IMR-90 (cell line): Measurements from ENCODE around the gene KIF22. TPM values are rescaled to one million over a fixed set of nuclear protein-coding genes. Genes with fewer than 3 reads are reported as not detected.

Source experiments
- ATAC-seq: fragments of 200-7000 bp; cut with Tn5 transposase; 2 replicates; pipeline ENCODE4 v1.9.1; 2020; ENCODE audit warnings: low read depth, mild to moderate bottlenecking, moderate library complexity
- BruUV-seq: library from RNA; stranded (reverse); fragments of 400-500 nt; replicated peaks from 2 replicates; lab custom pipeline; 2021; lab: Mats Ljungman, UMichigan
- CTCF ChIA-PET: fragments of 300-600 bp; formaldehyde crosslinking; extraction: SDS; loops from one replicate; lab custom pipeline; 2021; ENCODE audit warnings: antibody characterized with exemption; lab: Yijun Ruan, JAX
- POLR2A ChIA-PET: fragments of 300-600 bp; sonication (Branson Sonifier 250); formaldehyde crosslinking; loops from one replicate; lab custom pipeline; 2022; ENCODE audit warnings: antibody characterized with exemption; ENCODE audit not compliant: unreplicated experiment; lab: Charles Lee
- DNase-seq: peaks from one replicate; pipeline ENCODE4 v3.0.0; 2013
- H2AFZ ChIP-seq: replicated peaks from 2 replicates; pipeline ENCODE3; 2013; ENCODE audit warnings: low read length, mild to moderate bottlenecking; ENCODE audit not compliant: poor library complexity
- H2AK5ac ChIP-seq: 2 replicates; pipeline ENCODE4 v1.6.1; 2013; ENCODE audit warnings: low read depth, low read length, inconsistent platforms
- H2AK9ac ChIP-seq: replicated peaks from 2 replicates; pipeline ENCODE3; 2013; ENCODE audit warnings: mild to moderate bottlenecking, low read depth, low read length, moderate library complexity; ENCODE audit not compliant: poor library complexity
- H2BK120ac ChIP-seq: 2 replicates; pipeline ENCODE4 v1.6.1; 2013; ENCODE audit warnings: low read depth, low read length, inconsistent platforms
- H2BK15ac ChIP-seq: 3 replicates; pipeline ENCODE4 v1.6.1; 2013; ENCODE audit warnings: low read depth, low read length, inconsistent platforms
- H2BK20ac ChIP-seq: 2 replicates; pipeline ENCODE4 v1.6.1; 2013; ENCODE audit warnings: low read depth, mild to moderate bottlenecking, inconsistent platforms, low read length, moderate library complexity
- H2BK5ac ChIP-seq: 2 replicates; pipeline ENCODE4 v1.6.1; 2013; ENCODE audit warnings: mild to moderate bottlenecking, low read depth, low read length, inconsistent platforms; ENCODE audit not compliant: poor library complexity, severe bottlenecking
- H3K14ac ChIP-seq: replicated peaks from 2 replicates; pipeline ENCODE4 v1.6.1; 2013; ENCODE audit warnings: low read depth, low read length, inconsistent platforms
- H3K18ac ChIP-seq: 2 replicates; pipeline ENCODE4 v1.6.1; 2013; ENCODE audit warnings: low read depth, low read length, control low read depth
- H3K23ac ChIP-seq: 2 replicates; pipeline ENCODE4 v1.6.1; 2013; ENCODE audit warnings: low read depth, low read length, inconsistent platforms
- H3K27ac ChIP-seq: 2 replicates; pipeline ENCODE4 v1.5.1; 2013; ENCODE audit warnings: mild to moderate bottlenecking, control low read depth, low read length; ENCODE audit not compliant: insufficient read depth
- H3K27me3 ChIP-seq: 2 replicates; pipeline ENCODE4 v1.6.1; 2013; ENCODE audit warnings: low read length; ENCODE audit not compliant: control insufficient read depth, insufficient read depth
- H3K36me3 ChIP-seq: 2 replicates; pipeline ENCODE4 v1.6.1; 2013; ENCODE audit warnings: low read length, mixed read lengths; ENCODE audit not compliant: control insufficient read depth, insufficient read depth
- H3K4ac ChIP-seq: 2 replicates; pipeline ENCODE4 v1.6.1; 2013; ENCODE audit warnings: low read depth, low read length, inconsistent platforms
- H3K4me1 ChIP-seq: 2 replicates; pipeline ENCODE4 v1.6.1; 2013; ENCODE audit warnings: low read length, mixed read lengths; ENCODE audit not compliant: control insufficient read depth, insufficient read depth
- H3K4me2 ChIP-seq: 2 replicates; pipeline ENCODE4 v1.6.1; 2013; ENCODE audit warnings: low read depth, mild to moderate bottlenecking, control low read depth, low read length, moderate library complexity
- H3K4me3 ChIP-seq: 2 replicates; pipeline ENCODE4 v1.5.1; 2013; ENCODE audit warnings: low read depth, mild to moderate bottlenecking, control low read depth, low read length, moderate library complexity; ENCODE audit not compliant: insufficient read depth
- H3K56ac ChIP-seq: 2 replicates; pipeline ENCODE4 v1.6.1; 2013; ENCODE audit warnings: low read length, inconsistent platforms; ENCODE audit not compliant: insufficient read depth; ENCODE audit errors: extremely low read depth
- H3K79me1 ChIP-seq, 2 experiments: 2 replicates each; pipeline ENCODE4 v1.6.1; 2013; ENCODE audit warnings: low read length in 2 of 2, inconsistent platforms in 1 of 2, low read depth in 1 of 2
- H3K9ac ChIP-seq: 2 replicates; pipeline ENCODE4 v1.6.1; 2013; ENCODE audit warnings: low read depth, low read length, control low read depth
- H3K9me1 ChIP-seq: 2 replicates; pipeline ENCODE4 v1.6.1; 2013; ENCODE audit warnings: low read length, inconsistent platforms; ENCODE audit not compliant: insufficient read depth
- H3K9me3 ChIP-seq: 2 replicates; pipeline ENCODE4 v1.6.1; 2013; ENCODE audit warnings: low read length; ENCODE audit not compliant: control insufficient read depth, insufficient read depth
- H4K20me1 ChIP-seq: 2 replicates; pipeline ENCODE4 v1.6.1; 2013; ENCODE audit warnings: low read length, inconsistent platforms; ENCODE audit not compliant: insufficient read depth
- H4K5ac ChIP-seq: 2 replicates; pipeline ENCODE4 v1.6.1; 2013; ENCODE audit warnings: mild to moderate bottlenecking, low read depth, low read length, control low read depth
- H4K8ac ChIP-seq, 2 experiments: 2 replicates each; pipeline ENCODE4 v1.6.1; 2013; ENCODE audit warnings: low read depth in 2 of 2, low read length in 2 of 2, control low read depth in 1 of 2, inconsistent platforms in 1 of 2
- H4K91ac ChIP-seq: 2 replicates; pipeline ENCODE4 v1.6.1; 2013; ENCODE audit warnings: low read depth, low read length, inconsistent platforms; ENCODE audit not compliant: insufficient read depth
- BHLHE40 ChIP-seq: fragments of 150-350 bp; IDR thresholded peaks from 2 replicates; pipeline ENCODE4 v1.6.1; 2016; ENCODE audit warnings: mild to moderate bottlenecking, low read depth, low read length
- CHD1 ChIP-seq: IDR thresholded peaks from 2 replicates; pipeline ENCODE4 v1.6.1; 2012; ENCODE audit warnings: low read depth, low read length, improper control_type of control experiment
- CTCF ChIP-seq: conservative IDR thresholded peaks from 2 replicates; pipeline ENCODE4 v1.5.1; 2012; ENCODE audit warnings: mild to moderate bottlenecking, low read depth, low read length, improper control_type of control experiment
- ELK1 ChIP-seq: fragments of 150-350 bp; IDR thresholded peaks from 2 replicates; pipeline ENCODE4 v1.6.1; 2016; ENCODE audit warnings: low read depth, mild to moderate bottlenecking, low read length, moderate library complexity, borderline replicate concordance
- FOS ChIP-seq: fragments of 150-350 bp; IDR thresholded peaks from 2 replicates; pipeline ENCODE4 v1.6.1; 2016; ENCODE audit warnings: low read depth, low read length
- MAFK ChIP-seq: IDR thresholded peaks from 2 replicates; pipeline ENCODE4 v1.6.1; 2012; ENCODE audit warnings: low read depth, low read length, improper control_type of control experiment
- MAZ ChIP-seq: IDR thresholded peaks from 2 replicates; pipeline ENCODE4 v1.6.1; 2012; ENCODE audit warnings: low read depth, mild to moderate bottlenecking, low read length, improper control_type of control experiment, moderate library complexity, borderline replicate concordance
- MXI1 ChIP-seq: IDR thresholded peaks from 2 replicates; pipeline ENCODE4 v1.6.1; 2012; ENCODE audit warnings: low read depth, mild to moderate bottlenecking, low read length, moderate library complexity, borderline replicate concordance
- POLR2A ChIP-seq: IDR thresholded peaks from 2 replicates; pipeline ENCODE4 v1.6.1; 2012; ENCODE audit warnings: mild to moderate bottlenecking, low read depth, low read length
- RAD21 ChIP-seq: IDR thresholded peaks from 2 replicates; pipeline ENCODE4 v1.6.1; 2012; ENCODE audit warnings: low read length, improper control_type of control experiment
- RCOR1 ChIP-seq: IDR thresholded peaks from 2 replicates; pipeline ENCODE4 v1.6.1; 2012; ENCODE audit warnings: mild to moderate bottlenecking, low read length, improper control_type of control experiment; ENCODE audit not compliant: insufficient replicate concordance
- RFX5 ChIP-seq: IDR thresholded peaks from 2 replicates; pipeline ENCODE4 v1.8.0; 2012; ENCODE audit warnings: low read depth, mild to moderate bottlenecking, low read length, moderate library complexity
- SMC3 ChIP-seq: fragments of 150-350 bp; IDR thresholded peaks from 2 replicates; pipeline ENCODE4 v1.6.1; 2016; ENCODE audit warnings: low read depth, mild to moderate bottlenecking, antibody characterized with exemption, low read length, moderate library complexity
- USF2 ChIP-seq: fragments of 150-350 bp; IDR thresholded peaks from 2 replicates; pipeline ENCODE4 v1.6.1; 2017; ENCODE audit warnings: mild to moderate bottlenecking, antibody characterized with exemption, low read length, low read depth
- WGBS, 2 experiments: methylation state at CpG; one replicate each; pipeline versions ENCODE4 v1.1.5 to v1.1.7; 2013; ENCODE audit warnings: missing lambda C conversion rate in 2 of 2; ENCODE audit not compliant: insufficient read length in 1 of 2; ENCODE audit errors: extremely low coverage in 2 of 2; 5-methylcytosine and 5-hydroxymethylcytosine counted together
- dilution Hi-C: fragments of 300-500 bp; cut with HindIII; formaldehyde crosslinking; loops from one replicate; pipeline ENCODE4 v1.14.3; 2018; ENCODE audit warnings: low sequenced_read_pairs; ENCODE audit not compliant: unreplicated experiment
- in situ Hi-C: fragments of 300-500 bp; cut with MboI; formaldehyde crosslinking; loops from 3 replicates; pipeline ENCODE4 v1.14.3; 2019; ENCODE audit warnings: low sequenced_read_pairs, inconsistent platforms, mixed read lengths
- intact Hi-C: fragments of 100-400 bp; cut with micrococcal nuclease; formaldehyde crosslinking; loops from 2 replicates; pipeline ENCODE4 v1.10.0; 2022
- polyA plus RNA-seq, 3 experiments: library from polyadenylated mRNA; depleted of rRNA; stranded (reverse); fragments of >200 nt; gene quantifications; 2 replicates each; pipeline ENCODE4 v1.2.3, GENCODE V29; 2012; ENCODE audit warnings: low replicate concordance in 1 of 3
- total RNA-seq: library from RNA; depleted of rRNA; stranded (reverse); fragments of >200 nt; gene quantifications from 2 replicates; pipeline ENCODE4 v1.2.3, GENCODE V29; 2012

Gene KIF22
- total and polyA plus RNA-seq, 2 of the 4 experiments (the other 2 are of a cell fraction), result 43.0 to 65.1 TPM

DNA sequence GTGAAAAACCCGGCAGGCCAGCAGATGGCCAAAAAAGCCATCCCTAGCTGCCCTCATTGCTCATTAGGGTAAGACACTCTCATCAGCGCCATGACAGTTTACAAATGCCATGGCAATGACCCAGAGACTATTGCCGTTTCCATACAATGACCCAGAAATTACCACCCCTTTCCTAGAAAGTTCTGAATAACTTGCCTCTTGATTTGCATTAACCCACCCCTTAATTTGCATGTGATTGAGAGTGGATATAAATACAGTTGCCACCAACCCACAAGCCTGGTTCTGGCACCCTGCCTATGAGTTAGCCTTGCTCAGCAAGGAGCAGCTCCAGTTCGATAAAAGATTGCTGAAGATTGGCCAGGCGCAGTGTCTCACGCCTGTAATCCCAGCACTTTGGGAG, 28.7 kb upstream of the KIF22 start:
- no TSS peak for BruUV-seq
- intact Hi-C loops, result no loop called here
- H2AFZ ChIP-seq, result no peak overlapping the region
- 100% methylated on average over 1 of the region's 6 CpGs; no CpG with 5 or more reads in 1 of the 2 experiments for WGBS, 2 experiments
- in situ Hi-C loops, result no loop called here
- H3K14ac ChIP-seq, result no peak overlapping the region
- dilution Hi-C loops, result no loop called here
- no peak overlapping the region for H3K4me2 ChIP-seq
- no peak overlapping the region for H4K91ac ChIP-seq
- TF ChIP-seq MXI1 (no peak), CHD1 (no peak), RAD21 (no peak), USF2 (no peak), RFX5 (no peak), MAZ (no peak), RCOR1 (no peak), BHLHE40 (no peak), ELK1 (no peak), MAFK (no peak), SMC3 (no peak), CTCF (no peak), POLR2A (no peak), FOS (no peak)
- H2BK120ac ChIP-seq, result no peak overlapping the region
- no peaks in the 10 kb centered on the region for H3K79me1 ChIP-seq
- H2BK20ac ChIP-seq, result no peak overlapping the region
- H4K8ac ChIP-seq, result no peak overlapping the region
- H2AK5ac ChIP-seq, result no peak overlapping the region
- H3K9me3 ChIP-seq, result no peaks in the 10 kb centered on the region
- ATAC-seq, result no peak
- no peak overlapping the region for H2AK9ac ChIP-seq
- no peak overlapping the region for H2BK5ac ChIP-seq
- no peak overlapping the region for H3K4ac ChIP-seq
- no peaks in the 10 kb centered on the region for H4K20me1 ChIP-seq
- no peak overlapping the region for H3K9ac ChIP-seq
- no peaks in the 10 kb centered on the region; the same call in 1 of the 2 replicates for H3K4me1 ChIP-seq
- no peak overlapping the region for H3K18ac ChIP-seq
- no peak overlapping the region for H4K5ac ChIP-seq
- no peak overlapping the region for H3K56ac ChIP-seq
- ChIA-PET POLR2A (no interaction called here), CTCF (interaction anchor here (0.6 to 0.7 kb wide), 2 partner anchors 76 to 101 kb away, joined by 3 to 6 read pairs; partner anchors contain the start of gene CDIPT)
- H3K4me3 ChIP-seq, result no peak overlapping the region
- no peak overlapping the region for H2BK15ac ChIP-seq
- H3K27me3 ChIP-seq, result peaks cover 7% of the 10 kb centered on the region
- no peak overlapping the region for H3K27ac ChIP-seq
- DNase-seq, result no peak
- no peak overlapping the region for H3K23ac ChIP-seq
- H3K36me3 ChIP-seq, result no peaks in the 10 kb centered on the region
- no peaks in the 10 kb centered on the region for H3K9me1 ChIP-seq
